ENCODE data around the gene ADAM30.

Gene ADAM30

DNA sequence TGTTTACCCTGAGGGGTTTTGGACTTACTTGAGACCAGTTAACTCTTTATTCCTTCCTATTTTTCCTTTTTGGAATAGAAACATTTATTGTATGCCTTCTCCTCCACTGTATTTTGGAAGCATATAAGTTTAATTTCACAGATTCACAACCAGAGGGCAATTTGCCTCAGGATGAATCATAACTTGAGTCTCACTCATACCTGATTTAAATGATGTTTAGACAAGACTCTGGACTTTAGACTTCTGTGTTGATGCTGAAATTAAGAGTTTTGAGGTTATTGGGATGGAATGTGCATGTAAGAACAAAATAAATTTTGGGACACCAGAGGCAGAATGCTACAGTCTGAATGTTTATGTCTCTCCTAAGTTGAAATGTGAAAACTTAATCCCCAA is 7.1 kb upstream of the ADAM30 start:
- no peak for DNase-seq (ENCODE audit: extremely low spot score)
- ChIA-PET POLR2A (no interaction called here), CTCF (no interaction called here)
- TF ChIP-seq NFRKB (IDR thresholded peaks at IDR 0.05) (no peak), FOXA1 (IDR thresholded peaks at IDR 0.05) (no peak), FOXM1 (IDR thresholded peaks at IDR 0.05; ENCODE audit: borderline replicate concordance) (no peak), SP1 (IDR thresholded peaks at IDR 0.05) (no peak), ZNF384 (IDR thresholded peaks at IDR 0.05) (no peak), TARDBP (IDR thresholded peaks at IDR 0.05) (no peak), BHLHE40 (IDR thresholded peaks at IDR 0.05; ENCODE audit: borderline replicate concordance) (no peak), FOXK2 (IDR thresholded peaks at IDR 0.05) (no peak), SUZ12 (IDR thresholded peaks at IDR 0.05) (no peak), L3MBTL2 (conservative IDR thresholded peaks at IDR 0.05) (no peak), HDGF (IDR thresholded peaks at IDR 0.05; ENCODE audit: borderline replicate concordance) (no peak), ARNT (IDR thresholded peaks at IDR 0.05) (no peak), LEF1 (IDR thresholded peaks at IDR 0.05; ENCODE audit: borderline replicate concordance) (no peak), ELF4 (IDR thresholded peaks at IDR 0.05) (no peak)

DNA sequence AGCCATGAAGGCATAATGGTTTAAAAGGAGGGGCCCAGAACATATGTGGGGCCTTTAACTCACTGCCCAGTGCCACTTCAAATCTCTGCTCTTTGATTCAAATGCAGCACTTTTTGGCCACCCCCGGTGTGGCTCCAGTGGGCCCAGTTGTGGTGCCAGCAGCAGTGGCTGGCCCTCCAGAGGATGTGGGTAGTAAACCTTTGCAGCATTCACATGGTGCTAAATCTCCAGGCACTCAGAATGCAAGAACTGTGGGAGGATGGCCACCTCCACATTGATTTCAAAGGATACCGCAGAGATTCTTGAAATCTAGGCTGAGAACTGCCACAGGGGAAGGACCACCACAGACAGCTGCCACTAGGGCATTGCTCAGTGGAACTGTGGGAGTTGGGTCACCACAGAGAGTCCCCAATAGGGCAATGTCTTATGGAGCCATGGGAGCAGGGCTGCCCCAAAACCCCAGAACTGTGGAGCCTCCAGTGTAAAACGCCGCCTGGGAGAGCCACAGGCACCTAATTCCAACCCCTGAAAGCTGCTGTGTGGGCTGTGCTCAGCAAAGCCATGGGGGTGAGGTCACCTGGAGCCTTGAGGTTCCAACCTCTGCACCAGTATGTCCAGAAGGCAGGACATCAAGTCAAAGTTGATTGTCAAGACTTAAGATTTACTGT is 6.6 kb upstream of the ADAM30 start:
- POLR2A ChIA-PET, result no interaction called here
- no peak for TF ChIP-seq LEF1 (IDR thresholded peaks at IDR 0.05; ENCODE audit: borderline replicate concordance)
- no peak for TF ChIP-seq TARDBP (IDR thresholded peaks at IDR 0.05)
- no peak for TF ChIP-seq ARNT (IDR thresholded peaks at IDR 0.05)
- no peak for TF ChIP-seq ELF4 (IDR thresholded peaks at IDR 0.05)
- no peak for TF ChIP-seq SUZ12 (IDR thresholded peaks at IDR 0.05)
- TF ChIP-seq NFRKB (IDR thresholded peaks at IDR 0.05), result no peak
- no peak for TF ChIP-seq HDGF (IDR thresholded peaks at IDR 0.05; ENCODE audit: borderline replicate concordance)

DNA sequence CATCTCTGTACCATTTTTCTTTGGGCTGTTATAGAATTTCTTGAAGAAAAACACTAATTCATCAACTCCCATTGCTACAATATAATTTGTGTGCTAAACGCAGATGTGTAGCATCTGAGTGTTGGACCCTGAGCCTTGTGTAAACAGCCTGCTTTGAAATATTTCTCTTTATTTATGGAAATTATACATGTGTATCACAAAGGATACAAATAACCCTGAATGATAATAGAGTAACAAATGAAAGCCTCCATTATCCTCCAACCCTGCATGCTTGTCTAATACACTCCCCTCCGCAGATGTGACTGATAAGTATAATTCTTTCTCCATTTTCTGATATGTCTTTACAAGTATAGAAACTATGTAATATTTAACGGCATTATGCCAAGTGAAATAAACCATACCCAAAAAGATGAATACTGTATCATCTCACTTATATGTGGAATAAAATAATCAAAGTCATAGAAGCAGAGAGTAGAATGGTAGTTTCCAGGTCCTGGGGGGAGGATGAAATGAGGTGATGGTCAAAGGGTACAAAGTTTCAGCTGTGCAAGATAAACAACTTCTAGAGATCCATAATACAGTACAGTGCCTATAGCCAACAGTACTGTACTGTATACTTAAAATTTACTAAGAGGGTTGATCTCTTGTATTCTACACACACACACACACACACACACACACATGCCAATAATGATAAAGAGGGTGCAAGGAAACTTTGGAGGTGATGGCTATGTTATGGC is 2.8 kb upstream of the ADAM30 start:
- CTCF ChIA-PET, result no interaction called here
- TF ChIP-seq SP1 (IDR thresholded peaks at IDR 0.05) (no peak), TARDBP (IDR thresholded peaks at IDR 0.05) (no peak), ELF4 (IDR thresholded peaks at IDR 0.05) (no peak), FOXA1 (IDR thresholded peaks at IDR 0.05) (no peak), FOXK2 (IDR thresholded peaks at IDR 0.05) (no peak), CTBP1 (IDR thresholded peaks at IDR 0.05; ENCODE audit: borderline replicate concordance) (no peak), LEF1 (IDR thresholded peaks at IDR 0.05; ENCODE audit: borderline replicate concordance) (no peak), NFRKB (IDR thresholded peaks at IDR 0.05) (no peak)
- TF ChIP-seq, protein P1, sequence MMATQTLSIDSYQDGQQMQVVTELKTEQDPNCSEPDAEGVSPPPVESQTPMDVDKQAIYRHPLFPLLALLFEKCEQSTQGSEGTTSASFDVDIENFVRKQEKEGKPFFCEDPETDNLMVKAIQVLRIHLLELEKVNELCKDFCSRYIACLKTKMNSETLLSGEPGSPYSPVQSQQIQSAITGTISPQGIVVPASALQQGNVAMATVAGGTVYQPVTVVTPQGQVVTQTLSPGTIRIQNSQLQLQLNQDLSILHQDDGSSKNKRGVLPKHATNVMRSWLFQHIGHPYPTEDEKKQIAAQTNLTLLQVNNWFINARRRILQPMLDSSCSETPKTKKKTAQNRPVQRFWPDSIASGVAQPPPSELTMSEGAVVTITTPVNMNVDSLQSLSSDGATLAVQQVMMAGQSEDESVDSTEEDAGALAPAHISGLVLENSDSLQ (IDR thresholded peaks at IDR 0.05), result no peak
- no peak for DNase-seq (ENCODE audit: extremely low spot score)
- POLR2A ChIA-PET, result no interaction called here

More for the DNA sequence above, 6.6 kb upstream of the ADAM30 start:
- no peak for DNase-seq (ENCODE audit: extremely low spot score)
- CTCF ChIA-PET, result no interaction called here

DNA sequence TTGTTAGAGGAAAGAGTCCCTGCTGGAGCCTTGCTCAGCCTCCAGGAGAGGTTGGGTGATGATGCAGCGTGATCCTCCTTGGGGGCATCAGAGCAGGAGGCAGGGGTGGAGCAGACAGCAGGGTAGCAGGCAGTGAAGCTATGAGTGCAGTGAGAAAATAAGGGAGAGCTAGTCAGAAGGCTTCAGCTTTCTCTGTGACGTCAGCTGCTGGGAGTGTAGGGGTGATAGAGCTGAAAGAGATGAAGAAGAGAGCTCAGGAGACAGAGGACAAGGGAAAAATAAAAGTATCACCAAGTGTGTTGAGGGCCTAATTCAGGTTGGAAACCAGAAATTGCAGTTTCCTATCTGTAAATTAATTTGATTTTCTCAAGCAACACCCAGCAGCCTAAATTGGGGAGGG is 2.2 kb upstream of the ADAM30 start:
- CTCF ChIA-PET, result no interaction called here
- POLR2A ChIA-PET, result no interaction called here
- no peak for DNase-seq (ENCODE audit: extremely low spot score)
- TF ChIP-seq SP1 (IDR thresholded peaks at IDR 0.05) (no peak), SUZ12 (IDR thresholded peaks at IDR 0.05) (no peak), BHLHE40 (IDR thresholded peaks at IDR 0.05; ENCODE audit: borderline replicate concordance) (no peak), HDGF (IDR thresholded peaks at IDR 0.05; ENCODE audit: borderline replicate concordance) (no peak), TARDBP (IDR thresholded peaks at IDR 0.05) (no peak), NFRKB (IDR thresholded peaks at IDR 0.05) (no peak), CTBP1 (IDR thresholded peaks at IDR 0.05; ENCODE audit: borderline replicate concordance) (no peak), ELF4 (IDR thresholded peaks at IDR 0.05) (no peak), LEF1 (IDR thresholded peaks at IDR 0.05; ENCODE audit: borderline replicate concordance) (no peak), FOXK2 (IDR thresholded peaks at IDR 0.05) (no peak), L3MBTL2 (conservative IDR thresholded peaks at IDR 0.05) (no peak), FOXM1 (IDR thresholded peaks at IDR 0.05; ENCODE audit: borderline replicate concordance) (no peak), ZNF384 (IDR thresholded peaks at IDR 0.05) (no peak), FOXA1 (IDR thresholded peaks at IDR 0.05) (no peak), ARNT (IDR thresholded peaks at IDR 0.05) (no peak)
- TF ChIP-seq, protein P1 (IDR thresholded peaks at IDR 0.05), result no peak

DNA sequence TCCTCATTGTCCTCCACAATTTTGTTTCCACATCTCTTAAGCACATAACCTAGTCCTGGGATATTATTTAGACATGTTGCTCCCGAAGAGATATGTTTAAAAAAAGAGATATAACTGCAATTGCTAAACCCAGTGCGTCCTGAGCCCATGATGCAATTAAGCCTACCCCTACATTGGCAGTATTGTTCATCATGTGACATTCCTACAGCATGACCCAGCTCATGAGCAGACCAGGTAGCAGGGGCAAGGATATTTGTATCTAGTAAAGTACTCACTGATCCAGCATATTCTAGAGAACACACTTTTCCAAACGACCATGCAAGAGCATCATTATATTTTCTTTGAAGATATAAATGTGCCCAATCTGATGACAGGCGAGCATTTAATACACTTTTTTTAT is 1.2 kb downstream of the ADAM30 start:
- CTCF ChIA-PET, result no interaction called here
- POLR2A ChIA-PET, result no interaction called here
- no peak for DNase-seq (ENCODE audit: extremely low spot score)
- no peak for TF ChIP-seq FOXM1 (IDR thresholded peaks at IDR 0.05; ENCODE audit: borderline replicate concordance)
- no peak for TF ChIP-seq ARNT (IDR thresholded peaks at IDR 0.05)
- TF ChIP-seq FOXA1 (IDR thresholded peaks at IDR 0.05), result no peak
- TF ChIP-seq BHLHE40 (IDR thresholded peaks at IDR 0.05; ENCODE audit: borderline replicate concordance), result no peak
- TF ChIP-seq SP1 (IDR thresholded peaks at IDR 0.05), result no peak
- no peak for TF ChIP-seq HDGF (IDR thresholded peaks at IDR 0.05; ENCODE audit: borderline replicate concordance)
- TF ChIP-seq ZNF384 (IDR thresholded peaks at IDR 0.05), result no peak
- no peak for TF ChIP-seq ELF4 (IDR thresholded peaks at IDR 0.05)
- no peak for TF ChIP-seq LEF1 (IDR thresholded peaks at IDR 0.05; ENCODE audit: borderline replicate concordance)
- no peak for TF ChIP-seq SUZ12 (IDR thresholded peaks at IDR 0.05)
- TF ChIP-seq, protein P1 (IDR thresholded peaks at IDR 0.05), result no peak
- TF ChIP-seq L3MBTL2 (conservative IDR thresholded peaks at IDR 0.05), result no peak
- no peak for TF ChIP-seq CTBP1 (IDR thresholded peaks at IDR 0.05; ENCODE audit: borderline replicate concordance)
- TF ChIP-seq TARDBP (IDR thresholded peaks at IDR 0.05), result no peak
- no peak for TF ChIP-seq NFRKB (IDR thresholded peaks at IDR 0.05)
- TF ChIP-seq FOXK2 (IDR thresholded peaks at IDR 0.05), result no peak

All from HEK293T (cell line).